Ecto neural progenitor cell (in vitro differentiated cells): Measurements from ENCODE around the gene SH3RF3.

Experiments
- DNase-seq: peaks from one replicate; pipeline ENCODE4 v3.0.0-alpha.2; 2018; ENCODE audit warnings: low spot score

Gene SH3RF3

GRCh38 chr2:109353806-109354745, 225.1 kb downstream of the SH3RF3 start:
- peak; percentile 24 for DNase-seq

GRCh38 chr2:109355192-109355843, 226.3 kb downstream of the SH3RF3 start:
- peak; percentile 32 for DNase-seq

- DNase-seq: no peak
Observed at GRCh38 chr2:109356324-109357035, 227.5 kb downstream of the SH3RF3 start.

GRCh38 chr2:109364217-109364616, 235.2 kb downstream of the SH3RF3 start:
- no peak for DNase-seq

GRCh38 chr2:109365131-109365530, 236.1 kb downstream of the SH3RF3 start:
- DNase-seq: peak; percentile 40

GRCh38 chr2:109367683-109368082, 238.7 kb downstream of the SH3RF3 start:
- no peak for DNase-seq

GRCh38 chr2:109368798-109369197, 239.8 kb downstream of the SH3RF3 start:
- peak; percentile 24 for DNase-seq

- DNase-seq: peak; percentile 35
Observed at GRCh38 chr2:109369671-109370191, 240.7 kb downstream of the SH3RF3 start.

GRCh38 chr2:109370399-109371035, 241.5 kb downstream of the SH3RF3 start:
- DNase-seq: no peak

GRCh38 chr2:109371481-109372170, 242.6 kb downstream of the SH3RF3 start:
- peak; percentile 22 for DNase-seq

- DNase-seq: no peak
Observed at GRCh38 chr2:109372171-109372568, 243.2 kb downstream of the SH3RF3 start.

- DNase-seq: no peak
Observed at GRCh38 chr2:109372614-109373013, 243.6 kb downstream of the SH3RF3 start.

- DNase-seq: peak; percentile 29
Observed at GRCh38 chr2:109373791-109374547, 245.0 kb downstream of the SH3RF3 start.

- DNase-seq: peak; percentile 28
Observed at GRCh38 chr2:109374548-109375130, 245.6 kb downstream of the SH3RF3 start.

- peak; percentile 31 for DNase-seq
Observed at GRCh38 chr2:109375131-109375561, 246.1 kb downstream of the SH3RF3 start.

GRCh38 chr2:109375656-109376055, 246.7 kb downstream of the SH3RF3 start:
- DNase-seq: peak; percentile 31

GRCh38 chr2:109376115-109376514, 247.1 kb downstream of the SH3RF3 start:
- DNase-seq: peak; percentile 32

- DNase-seq: peak; percentile 27
Observed at GRCh38 chr2:109376796-109377495, 247.9 kb downstream of the SH3RF3 start.

GRCh38 chr2:109377976-109378375, 249.0 kb downstream of the SH3RF3 start:
- DNase-seq: peak; percentile 36
